ENCODE results near the gene TCAIM. TPM values are rescaled to one million over a fixed set of nuclear protein-coding genes. Genes with fewer than 3 reads are reported as not detected.
"Not testable (repeated sequence)": the region's sequence is repeated elsewhere in the genome, so short reads cannot be mapped to it uniquely, and the experiment has no call there.

Gene TCAIM
- total RNA-seq, 1 experiment from 2014 or later, result 19.5 TPM

GRCh38 chr3:44395714-44396113 is 57.1 kb downstream of the TCAIM start:
- intact Hi-C loops (cut with micrococcal nuclease; ENCODE audit: unreplicated experiment) (no loop called here), in situ Hi-C loops (cut with HindIII; ENCODE audit: low pct_unique_long_range_greater_than_20kb, low sequenced_read_pairs) (no loop called here)
- BruUV-seq (replicated peaks), result no TSS peak
- TF ChIP-seq POLR2AphosphoS5 (IDR thresholded peaks at IDR 0.05; ENCODE audit: low read depth, low read length), result no peak
- TF ChIP-seq REST (IDR thresholded peaks at IDR 0.05; ENCODE audit: insufficient read depth in 1 of 2, low read depth in 2 of 2, low read length in 1 of 2), result no peak
- TF ChIP-seq SIN3A (IDR thresholded peaks at IDR 0.05; ENCODE audit: borderline replicate concordance, insufficient read depth, low read depth, low read length), result no peak
- TF ChIP-seq TCF7L2 (IDR thresholded peaks at IDR 0.05; ENCODE audit: low read depth, low read length), result no peak
- no peak for TF ChIP-seq CTCF (IDR thresholded peaks at IDR 0.05)
- POLR2A ChIA-PET, result no interaction called here
- DNase-seq (ENCODE audit: low read depth, low spot score) (no peak), ATAC-seq (no peak)
- H3K9me3 ChIP-seq (ENCODE audit: control insufficient read depth, insufficient read depth, low read depth, low read length), result no peaks in the 10 kb centered on the region
- CTCF ChIA-PET, result no interaction called here
- H3K4me1 ChIP-seq (ENCODE audit: control insufficient read depth, insufficient read depth, low read length), result no peaks in the 10 kb centered on the region
- H3K36me3 ChIP-seq (ENCODE audit: control insufficient read depth, insufficient read depth, low read length), result no peaks in the 10 kb centered on the region
- H3K27ac ChIP-seq (ENCODE audit: low read length), result no peak overlapping the region
- no peaks in the 10 kb centered on the region for H3K27me3 ChIP-seq (ENCODE audit: control insufficient read depth, insufficient read depth, low read length)
- H3K4me3 ChIP-seq (ENCODE audit: low read depth in 2 of 2, low read length in 2 of 2), result no peak overlapping the region

- no peaks in the 10 kb centered on the region for H3K36me3 ChIP-seq (ENCODE audit: control insufficient read depth, insufficient read depth, low read length)
- BruUV-seq (replicated peaks), result no TSS peak
- no peak for DNase-seq (ENCODE audit: low read depth, low spot score)
- POLR2A ChIA-PET, result no interaction called here
- intact Hi-C loops (cut with micrococcal nuclease; ENCODE audit: unreplicated experiment), result no loop called here
- no peak for ATAC-seq
- H3K27me3 ChIP-seq (ENCODE audit: control insufficient read depth, insufficient read depth, low read length), result no peaks in the 10 kb centered on the region
- CTCF ChIA-PET, result no interaction called here
- in situ Hi-C loops (cut with HindIII; ENCODE audit: low pct_unique_long_range_greater_than_20kb, low sequenced_read_pairs), result no loop called here
- no peaks in the 10 kb centered on the region for H3K9me3 ChIP-seq (ENCODE audit: control insufficient read depth, insufficient read depth, low read depth, low read length)
- H3K4me1 ChIP-seq (ENCODE audit: control insufficient read depth, insufficient read depth, low read length), result no peaks in the 10 kb centered on the region
- no peak overlapping the region for H3K27ac ChIP-seq (ENCODE audit: low read length)
- no peak overlapping the region for H3K4me3 ChIP-seq (ENCODE audit: low read depth in 2 of 2, low read length in 2 of 2)
- no peak for TF ChIP-seq CTCF (IDR thresholded peaks at IDR 0.05)
- no peak for TF ChIP-seq REST (IDR thresholded peaks at IDR 0.05; ENCODE audit: insufficient read depth in 1 of 2, low read depth in 2 of 2, low read length in 1 of 2)
- TF ChIP-seq SIN3A (IDR thresholded peaks at IDR 0.05; ENCODE audit: borderline replicate concordance, insufficient read depth, low read depth, low read length), result no peak
- no peak for TF ChIP-seq TCF7L2 (IDR thresholded peaks at IDR 0.05; ENCODE audit: low read depth, low read length)
- TF ChIP-seq POLR2AphosphoS5 (IDR thresholded peaks at IDR 0.05; ENCODE audit: low read depth, low read length), result no peak
Measured at GRCh38 chr3:44396200-44397171, 57.9 kb downstream of the TCAIM start.

GRCh38 chr3:44398271-44398670 is 59.7 kb downstream of the TCAIM start:
- H3K27ac ChIP-seq (ENCODE audit: low read length); H3K27me3 ChIP-seq (ENCODE audit: control insufficient read depth, insufficient read depth, low read length); DNase-seq (ENCODE audit: low read depth, low spot score); H3K4me1 ChIP-seq (ENCODE audit: control insufficient read depth, insufficient read depth, low read length); CTCF ChIA-PET; H3K4me3 ChIP-seq (ENCODE audit: low read depth in 2 of 2, low read length in 2 of 2); in situ Hi-C loops (cut with HindIII; ENCODE audit: low pct_unique_long_range_greater_than_20kb, low sequenced_read_pairs); BruUV-seq (replicated peaks); ATAC-seq; POLR2A ChIA-PET; H3K36me3 ChIP-seq (ENCODE audit: control insufficient read depth, insufficient read depth, low read length); H3K9me3 ChIP-seq (ENCODE audit: control insufficient read depth, insufficient read depth, low read depth, low read length); intact Hi-C loops (cut with micrococcal nuclease; ENCODE audit: unreplicated experiment): not testable (repeated sequence)
